HG02678 (cell line): ENCODE data around the gene TEKT2.

ENCODE experiments used
- ATAC-seq: cut with Tn5 transposase; IDR thresholded peaks from one replicate; pipeline ENCODE4 v1.9.1; 2021; ENCODE audit warnings: mild to moderate bottlenecking, moderate library complexity; ENCODE audit not compliant: unreplicated experiment

Gene TEKT2

DNA sequence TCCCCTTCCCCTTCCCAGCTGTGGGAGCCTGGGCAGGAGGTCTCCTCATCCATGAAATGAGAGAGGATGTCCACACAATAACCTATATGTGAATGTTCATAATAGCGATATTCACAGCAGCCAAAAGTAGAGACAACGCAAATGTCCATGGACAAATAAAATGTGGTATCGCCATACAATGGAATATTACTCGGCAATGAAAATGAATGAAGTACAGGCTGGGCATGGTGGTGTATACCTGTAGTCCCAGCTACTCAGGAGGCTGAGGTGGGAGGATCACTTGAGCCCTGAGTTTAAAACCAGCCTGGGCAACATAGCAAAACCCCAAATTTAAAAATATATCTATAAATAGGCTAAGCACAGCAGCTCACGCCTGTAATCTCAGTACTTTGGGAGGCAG lies 17.7 kb downstream of the TEKT2 start:
- no peak for ATAC-seq

GRCh38 chr1:36106269-36106668 lies 22.4 kb downstream of the TEKT2 start:
- ATAC-seq = no peak

- ATAC-seq = no peak
These were observed 23.5 kb downstream of the TEKT2 start for GRCh38 chr1:36107394-36107793.

GRCh38 chr1:36108314-36108713 lies 24.4 kb downstream of the TEKT2 start:
- ATAC-seq = no peak

DNA sequence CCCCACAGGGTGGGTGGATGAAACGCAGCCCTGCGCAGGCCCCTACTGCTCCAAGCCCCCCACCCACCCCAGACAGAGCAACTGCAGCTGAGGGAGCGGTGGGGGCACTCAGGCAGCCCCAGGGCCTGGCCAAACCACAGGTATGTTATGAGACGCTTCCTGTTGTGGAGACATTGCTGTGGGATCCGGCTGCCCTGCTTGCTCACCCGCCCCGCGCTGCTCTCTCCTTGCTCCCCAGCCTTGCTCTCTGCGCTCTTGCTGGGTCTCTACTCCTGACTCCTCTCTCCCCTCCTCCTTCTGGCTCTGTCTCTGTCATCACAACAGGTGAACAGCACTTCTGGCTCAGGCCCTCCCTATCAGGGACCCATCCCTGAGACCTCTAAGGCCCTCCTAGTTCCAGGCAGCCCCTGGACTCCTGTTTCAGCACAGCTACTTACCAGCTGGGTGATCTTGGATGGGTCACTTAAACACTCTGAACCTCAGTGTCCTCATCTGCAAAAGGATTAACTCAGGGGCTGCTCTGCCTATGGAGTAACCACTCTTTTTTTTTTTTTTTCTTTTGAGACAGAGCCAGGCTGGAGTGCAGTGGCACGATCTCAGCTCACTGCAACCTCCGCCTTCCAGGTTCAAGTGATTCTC lies 25.3 kb downstream of the TEKT2 start:
- no peak for ATAC-seq

DNA sequence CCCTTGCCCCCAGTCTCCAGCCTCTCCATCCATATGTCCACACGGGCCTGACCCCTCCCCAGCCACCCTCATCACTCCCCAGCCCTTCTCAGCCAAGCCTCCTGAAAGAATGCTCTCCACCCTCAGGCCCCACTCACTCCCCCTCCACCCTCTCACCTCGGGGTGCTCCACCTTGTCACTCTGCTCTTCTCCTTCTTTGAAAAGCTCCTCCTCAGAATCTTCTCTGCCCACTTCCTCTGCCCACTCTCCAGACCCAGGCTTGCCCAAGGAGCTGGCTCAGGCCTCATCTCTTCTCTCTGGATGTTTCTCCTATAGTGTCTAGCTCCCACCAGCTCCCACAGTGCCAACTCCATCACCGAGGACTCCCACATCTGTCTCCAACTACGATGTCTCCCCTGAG lies 27.3 kb downstream of the TEKT2 start:
- ATAC-seq = no peak

DNA sequence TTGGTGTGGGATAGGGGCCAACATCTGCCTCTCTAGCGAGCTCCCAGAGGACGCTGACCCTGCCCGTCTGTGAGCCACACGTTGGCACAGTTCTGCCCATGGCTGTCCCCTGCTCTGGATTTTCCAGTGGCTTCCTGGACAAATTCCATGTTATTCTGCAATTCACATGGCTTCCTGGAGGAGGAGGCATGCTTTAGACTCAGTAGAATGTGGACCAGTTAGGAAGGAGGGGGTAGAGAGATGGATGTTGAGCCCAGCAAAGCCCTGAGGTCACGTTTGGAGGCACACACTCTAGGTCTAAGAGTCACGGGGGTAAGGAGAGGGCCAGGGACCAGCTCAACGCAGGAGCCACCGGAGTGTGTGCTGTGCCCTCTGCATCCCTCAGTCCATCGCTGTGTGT lies 28.9 kb downstream of the TEKT2 start:
- ATAC-seq = no peak

- no peak for ATAC-seq
These were observed 30.5 kb downstream of the TEKT2 start for GRCh38 chr1:36114371-36114770.

DNA sequence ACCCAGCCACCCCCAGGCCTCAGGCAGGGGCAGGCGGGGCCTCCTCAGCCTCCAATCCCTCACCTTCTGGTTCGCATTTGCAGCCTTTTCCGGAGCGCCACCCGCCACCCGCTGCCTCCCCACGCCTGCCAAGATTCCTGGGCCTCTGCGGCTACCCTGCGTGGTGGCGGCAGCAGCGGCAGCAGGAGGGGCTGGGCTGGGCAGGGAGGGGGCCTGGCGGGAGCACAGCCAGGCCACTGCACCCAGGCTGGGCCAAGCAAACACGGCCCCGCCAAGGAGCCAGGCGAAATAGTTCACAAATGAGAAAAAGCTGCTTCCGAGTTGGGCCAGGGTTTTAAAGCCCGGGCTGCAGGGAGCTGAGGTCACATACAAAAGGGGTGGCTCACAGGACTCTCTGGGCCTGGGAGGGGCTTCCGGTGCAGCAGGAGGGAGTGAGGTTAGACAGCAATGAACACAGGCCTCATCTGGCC lies 31.3 kb downstream of the TEKT2 start:
- no peak for ATAC-seq

- ATAC-seq = no peak
These were observed 32.0 kb downstream of the TEKT2 start for GRCh38 chr1:36115931-36116330.

DNA sequence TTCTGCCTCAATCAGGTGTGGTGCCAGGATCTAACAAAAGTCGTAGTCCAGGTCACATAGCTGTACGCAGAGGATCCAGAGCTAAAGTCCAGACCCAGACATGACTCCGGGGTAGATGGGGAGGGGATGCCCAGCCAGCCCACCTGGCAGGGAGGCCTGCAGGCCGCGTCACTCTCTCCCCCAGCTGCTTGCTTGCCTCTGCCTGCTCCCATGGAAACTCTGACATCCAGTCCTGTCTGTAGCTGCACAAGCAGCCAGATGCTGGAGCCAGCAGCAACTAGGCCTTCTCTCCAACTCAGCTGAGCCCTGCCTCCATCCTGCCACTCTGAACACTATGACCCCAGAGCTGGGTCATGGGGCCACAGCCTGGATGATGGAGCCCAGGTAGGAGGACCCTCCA lies 33.0 kb downstream of the TEKT2 start:
- ATAC-seq = no peak

DNA sequence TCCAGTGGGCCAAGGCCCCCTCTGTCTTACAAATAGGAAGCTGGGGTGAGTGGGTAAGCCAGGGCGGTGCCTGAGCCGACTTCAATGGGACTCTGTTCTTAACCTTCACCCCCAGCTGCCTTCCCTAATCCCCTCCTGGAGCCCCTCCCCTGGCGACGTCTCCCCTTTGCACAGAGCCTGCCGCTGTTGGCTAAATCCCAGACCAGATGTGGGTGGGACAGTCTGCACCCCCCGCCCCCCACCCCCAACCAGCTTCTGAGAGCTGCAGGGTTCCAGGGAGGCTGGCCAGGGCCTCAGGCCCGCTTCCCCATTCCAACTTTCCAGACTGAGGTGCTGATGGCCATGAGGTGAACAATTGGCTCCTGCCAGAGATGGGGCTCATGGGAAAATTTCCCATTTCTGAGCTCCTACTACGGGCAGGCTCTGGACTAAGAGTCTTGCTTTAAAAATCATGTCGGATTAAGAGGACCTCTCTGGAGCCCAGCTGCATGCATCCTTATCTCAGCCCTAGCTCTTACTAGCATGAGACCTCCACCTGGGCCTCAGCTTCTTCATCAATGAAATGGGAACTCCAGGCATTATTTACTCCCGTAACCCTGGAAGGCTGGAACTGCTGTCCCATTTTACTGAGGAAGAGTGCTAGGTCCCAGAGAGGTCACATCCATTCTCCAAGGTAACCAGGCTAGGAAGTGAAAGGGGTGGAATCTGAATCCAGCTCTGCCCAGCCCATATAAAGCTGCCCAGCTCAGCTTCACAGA lies 34.7 kb downstream of the TEKT2 start:
- ATAC-seq = no peak

DNA sequence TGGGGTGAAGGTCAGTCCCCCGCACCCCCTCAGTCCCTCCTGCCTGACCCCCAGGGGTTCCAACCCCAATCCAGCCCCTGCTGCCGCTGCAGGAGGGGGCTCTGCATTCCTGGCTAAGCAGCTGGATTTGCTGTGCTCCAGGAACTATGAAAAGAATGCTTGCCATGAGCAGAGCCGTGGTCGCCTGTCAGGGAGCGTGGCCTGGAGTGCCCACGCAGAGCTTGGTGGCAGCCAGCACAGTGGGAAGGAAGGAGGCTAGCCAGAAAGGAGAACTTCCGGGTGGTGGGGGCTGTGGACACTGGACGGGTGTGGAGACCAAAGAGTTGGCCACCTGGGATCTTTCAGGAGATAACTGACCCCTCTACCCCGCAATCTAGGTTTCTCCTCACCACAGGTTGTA lies 35.6 kb downstream of the TEKT2 start:
- no peak for ATAC-seq

- ATAC-seq = no peak
These were observed 38.5 kb downstream of the TEKT2 start for GRCh38 chr1:36122062-36123030.

- no peak for ATAC-seq
These were observed 39.5 kb downstream of the TEKT2 start for GRCh38 chr1:36123356-36123755.

GRCh38 chr1:36124404-36125128 lies 40.7 kb downstream of the TEKT2 start:
- no peak for ATAC-seq

DNA sequence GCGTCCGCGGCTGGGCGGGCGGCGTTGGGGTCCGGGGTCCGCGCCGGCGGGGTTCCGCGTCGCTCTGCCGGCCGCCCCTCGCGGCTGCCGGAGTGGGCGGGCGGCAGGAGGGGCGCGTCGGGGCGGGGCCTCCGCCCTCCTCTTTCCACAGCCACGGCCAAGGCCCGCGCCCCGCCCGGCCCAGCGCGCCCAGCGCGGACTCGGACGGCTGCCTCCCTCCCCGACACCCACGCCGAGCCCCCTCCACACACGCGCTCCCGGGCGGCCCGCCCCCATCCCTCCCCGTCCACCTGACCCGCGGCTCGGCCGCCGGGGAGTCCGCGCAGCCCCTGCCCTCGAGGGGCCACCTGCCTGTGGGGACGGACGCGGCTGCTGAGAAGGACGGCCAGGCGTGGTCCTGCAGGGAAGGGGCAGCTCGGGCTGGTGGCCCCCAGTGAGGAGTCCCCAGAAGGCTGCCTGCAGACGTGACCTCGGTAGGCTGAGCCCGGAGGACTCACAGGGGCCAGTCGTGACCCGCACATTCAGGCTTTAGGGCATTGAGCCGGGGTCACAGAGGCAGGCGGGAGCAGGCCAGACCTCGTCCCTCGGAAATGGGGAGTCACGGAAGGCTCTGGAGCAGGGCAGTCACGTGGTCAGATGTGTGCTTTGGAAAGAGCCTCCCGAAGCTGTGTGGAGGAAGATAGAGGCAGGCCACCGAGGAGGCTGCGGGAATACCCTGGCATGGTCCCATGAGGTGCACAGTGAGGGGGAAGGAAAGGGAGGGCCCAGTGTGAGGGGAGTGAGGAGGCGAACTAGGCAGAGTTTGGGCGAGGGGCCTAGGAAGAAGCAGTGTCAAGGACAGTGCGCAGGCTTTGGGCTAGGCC lies 41.5 kb downstream of the TEKT2 start, which contains the start of gene COL8A2:
Gene COL8A2 (minus strand): TSS at position 94 of the 863 bp plus-strand sequence. CDS start 24,980 bp downstream, outside the sequence.
- ATAC-seq = no peak

DNA sequence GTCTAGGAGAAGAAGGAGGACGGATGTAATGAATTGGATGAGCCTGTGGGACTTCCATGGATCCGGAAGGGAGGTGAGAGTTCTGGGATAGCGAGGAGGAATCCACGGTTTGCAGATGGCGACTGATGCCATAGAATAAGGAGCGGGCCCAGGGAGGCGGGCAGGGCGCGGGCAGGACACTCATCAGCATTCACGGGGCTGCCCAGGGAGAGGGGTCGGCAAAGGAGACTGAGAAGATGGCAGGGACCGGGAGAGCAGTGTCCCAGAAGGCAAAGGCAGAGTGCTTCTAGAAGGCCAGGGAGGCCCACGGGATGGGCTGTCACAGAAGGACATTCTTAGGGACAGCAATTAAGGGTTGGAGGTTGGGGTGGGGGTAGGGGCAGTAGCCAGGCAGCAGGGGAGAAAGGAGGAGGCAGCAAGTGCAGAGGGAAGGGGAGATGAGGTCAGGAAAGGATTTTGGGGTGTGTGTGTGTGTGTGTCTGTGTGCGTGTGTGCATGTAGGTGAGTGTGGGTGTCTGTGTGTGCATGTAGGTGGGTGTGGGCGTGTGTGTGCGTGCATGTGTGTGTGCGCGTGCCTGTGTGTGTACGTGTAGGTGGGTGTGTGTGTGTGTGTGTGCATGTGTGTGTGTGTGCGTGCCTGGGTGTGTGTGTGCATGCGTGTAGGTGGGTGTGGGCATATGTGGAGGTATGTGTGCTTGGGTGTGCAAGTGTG lies 42.3 kb downstream of the TEKT2 start:
- no peak for ATAC-seq
